ENCODE results near the gene ATR. TPM values are rescaled to one million over a fixed set of nuclear protein-coding genes. Genes with fewer than 3 reads are reported as not detected.
A peak's percentile ranks its signal among the peaks of the same experiment; 100 is the strongest.

ATR gene
- total RNA-seq, 4 donors from 2014 or later: 21.0 to 53.6 (median 23.9) TPM

- Histone ChIP-seq H3K9me3 (no peaks in the 10 kb centered on the region), H3K4me3 (no peak overlapping the region), H3K36me3 (peaks cover 0 to 10% (median 0%) of the 10 kb centered on the region in 3 donors), H3K27me3 (no peaks in the 10 kb centered on the region), H3K27ac (peak overlapping the region in 3 of 4 donors; percentile 12 to 59 (median 56)), H3K4me1 (peaks cover 0 to 35% (median 0%) of the 10 kb centered on the region in 4 donors)
- TF ChIP-seq CTCF (IDR thresholded peaks at IDR 0.05) (no peak), POLR2A (IDR thresholded peaks at IDR 0.05) (no peak)
- DNase-seq: no peak
These were observed 141.5 kb downstream of the ATR start for GRCh38 chr3:142436951-142437585.

- Histone ChIP-seq H3K27ac (no peak overlapping the region), H3K4me1 (peaks cover 0 to 27% (median 0%) of the 10 kb centered on the region in 4 donors), H3K27me3 (no peaks in the 10 kb centered on the region), H3K36me3 (peaks cover 0 to 31% (median 0%) of the 10 kb centered on the region in 3 donors), H3K4me3 (no peak overlapping the region), H3K9me3 (no peaks in the 10 kb centered on the region)
- TF ChIP-seq CTCF (IDR thresholded peaks at IDR 0.05) (no peak), POLR2A (IDR thresholded peaks at IDR 0.05) (no peak)
- DNase-seq: no peak
These were observed 144.0 kb downstream of the ATR start for GRCh38 chr3:142434503-142434902.

GRCh38 chr3:142433110-142433509 lies 145.4 kb downstream of the ATR start:
- no peak overlapping the region for H3K27ac ChIP-seq

GRCh38 chr3:142429582-142429981 lies 149.0 kb downstream of the ATR start:
- Histone ChIP-seq H3K36me3 (peaks cover 0 to 57% (median 0%) of the 10 kb centered on the region in 3 donors), H3K9me3 (no peaks in the 10 kb centered on the region), H3K27ac (no peak overlapping the region), H3K27me3 (no peaks in the 10 kb centered on the region), H3K4me1 (peaks cover 0 to 15% (median 0%) of the 10 kb centered on the region in 4 donors), H3K4me3 (no peak overlapping the region)
- no peak for TF ChIP-seq POLR2A (IDR thresholded peaks at IDR 0.05)
- no peak for TF ChIP-seq CTCF (IDR thresholded peaks at IDR 0.05)
- DNase-seq: no peak

More at GRCh38 chr3:142433110-142433509, 145.4 kb downstream of the ATR start:
- H3K4me1 ChIP-seq: peaks cover 0 to 23% (median 0%) of the 10 kb centered on the region in 4 donors
- no peak for DNase-seq
- TF ChIP-seq CTCF (IDR thresholded peaks at IDR 0.05): no peak
- TF ChIP-seq POLR2A (IDR thresholded peaks at IDR 0.05): no peak
- no peaks in the 10 kb centered on the region for H3K9me3 ChIP-seq
- H3K4me3 ChIP-seq: no peak overlapping the region
- peaks cover 0 to 42% (median 0%) of the 10 kb centered on the region in 3 donors for H3K36me3 ChIP-seq
- H3K27me3 ChIP-seq: no peaks in the 10 kb centered on the region

GRCh38 chr3:142424754-142425153 lies 153.8 kb downstream of the ATR start:
- Histone ChIP-seq H3K36me3 (peaks cover 0 to 82% (median 0%) of the 10 kb centered on the region in 3 donors), H3K4me1 (no peaks in the 10 kb centered on the region), H3K27me3 (no peaks in the 10 kb centered on the region), H3K27ac (no peak overlapping the region), H3K4me3 (no peak overlapping the region), H3K9me3 (no peaks in the 10 kb centered on the region)
- TF ChIP-seq CTCF (IDR thresholded peaks at IDR 0.05) (no peak), POLR2A (IDR thresholded peaks at IDR 0.05) (no peak)
- DNase-seq: no peak
